WTC11 (cell line): Measurements from ENCODE around the gene ARHGAP26. TPM values are rescaled to one million over a fixed set of nuclear protein-coding genes. Genes with fewer than 3 reads are reported as not detected.

Experiments used
- ATAC-seq: fragments of 200-7000 bp; cut with Tn5 transposase; 2 replicates; pipeline ENCODE4 v1.10.0; 2021; ENCODE audit warnings: mild to moderate bottlenecking, moderate library complexity
- CTCF ChIA-PET: fragments of 300-600 bp; sonication (Branson Sonifier 250); formaldehyde crosslinking; loops from one replicate; lab custom pipeline; 2021; ENCODE audit warnings: antibody characterized with exemption; lab: Charles Lee
- POLR2A ChIA-PET: fragments of 350-600 bp; sonication (Branson Sonifier 250); formaldehyde crosslinking; loops from one replicate; lab custom pipeline; 2021; ENCODE audit warnings: antibody characterized with exemption; lab: Charles Lee
- DNase-seq: peaks from one replicate; pipeline ENCODE4 v3.0.0; 2021; ENCODE audit warnings: low spot score
- H3K27ac Mint-ChIP-seq: 2 replicates; pipeline ENCODE4 v1.8.0; 2021; ENCODE audit warnings: mixed read lengths
- H3K27me3 Mint-ChIP-seq: 2 replicates; pipeline ENCODE4 v1.8.0; 2021; ENCODE audit warnings: low read depth, mild to moderate bottlenecking, moderate library complexity, mixed read lengths
- H3K36me3 Mint-ChIP-seq: 2 replicates; pipeline ENCODE4 v1.8.0; 2021; ENCODE audit warnings: mixed read lengths
- H3K4me1 Mint-ChIP-seq: 2 replicates; pipeline ENCODE4 v1.8.0; 2022; ENCODE audit warnings: mixed read lengths
- H3K4me3 Mint-ChIP-seq: 2 replicates; pipeline ENCODE4 v1.8.0; 2021; ENCODE audit warnings: mild to moderate bottlenecking, moderate library complexity, mixed read lengths
- H3K9me3 Mint-ChIP-seq: 2 replicates; pipeline ENCODE4 v1.8.0; 2021; ENCODE audit warnings: mixed read lengths
- CREM ChIP-seq: sonication (generic); formaldehyde crosslinking; IDR thresholded peaks from 2 replicates; pipeline ENCODE4 v1.8.1; 2022; ENCODE audit warnings: mild to moderate bottlenecking, missing genetic modification reagents, moderate library complexity
- ETV6 ChIP-seq: sonication (generic); formaldehyde crosslinking; IDR thresholded peaks from 2 replicates; pipeline ENCODE4 v1.8.1; 2022; ENCODE audit warnings: mild to moderate bottlenecking, missing genetic modification reagents
- FOXK1 ChIP-seq: sonication (generic); formaldehyde crosslinking; IDR thresholded peaks from 2 replicates; pipeline ENCODE4 v1.8.0; 2022; ENCODE audit warnings: mild to moderate bottlenecking, moderate library complexity, missing genetic modification reagents
- GABPB1 ChIP-seq: sonication (generic); formaldehyde crosslinking; IDR thresholded peaks from 2 replicates; pipeline ENCODE4 v1.8.1; 2023; ENCODE audit warnings: mild to moderate bottlenecking, missing genetic modification reagents
- JUN ChIP-seq: sonication (generic); formaldehyde crosslinking; IDR thresholded peaks from 2 replicates; pipeline ENCODE4 v1.8.0; 2023; ENCODE audit warnings: mild to moderate bottlenecking, missing genetic modification reagents
- KAT7 ChIP-seq: sonication (generic); formaldehyde crosslinking; IDR thresholded peaks from 2 replicates; pipeline ENCODE4 v1.8.1; 2023; ENCODE audit warnings: missing genetic modification reagents, mild to moderate bottlenecking, borderline replicate concordance
- MYBL2 ChIP-seq: sonication (generic); formaldehyde crosslinking; IDR thresholded peaks from 2 replicates; pipeline ENCODE4 v1.8.1; 2023; ENCODE audit warnings: mild to moderate bottlenecking, moderate library complexity, missing genetic modification reagents
- NFE2L1 ChIP-seq: sonication (generic); formaldehyde crosslinking; IDR thresholded peaks from 2 replicates; pipeline ENCODE4 v1.8.1; 2023; ENCODE audit warnings: missing genetic modification reagents
- NR2C2 ChIP-seq: sonication (generic); formaldehyde crosslinking; IDR thresholded peaks from 2 replicates; pipeline ENCODE4 v1.8.0; 2022; ENCODE audit warnings: mild to moderate bottlenecking, missing genetic modification reagents
- RORB ChIP-seq: fragments of 250-450 bp; sonication (Bioruptor Pico); IDR thresholded peaks from 2 replicates; pipeline ENCODE4 v1.9.0; 2021; ENCODE audit warnings: mild to moderate bottlenecking
- TCF7 ChIP-seq: sonication (generic); formaldehyde crosslinking; IDR thresholded peaks from 2 replicates; pipeline ENCODE4 v1.8.0; 2022; ENCODE audit warnings: mild to moderate bottlenecking, low read depth, missing genetic modification reagents, moderate library complexity
- TP53 ChIP-seq: sonication (generic); formaldehyde crosslinking; IDR thresholded peaks from 2 replicates; pipeline ENCODE4 v1.8.1; 2023; ENCODE audit warnings: mild to moderate bottlenecking, missing genetic modification reagents
- ZNF121 ChIP-seq: sonication (generic); formaldehyde crosslinking; IDR thresholded peaks from 2 replicates; pipeline ENCODE4 v1.8.0; 2023; ENCODE audit warnings: missing genetic modification reagents
- ZNF219 ChIP-seq: sonication (generic); formaldehyde crosslinking; IDR thresholded peaks from 2 replicates; pipeline ENCODE4 v1.8.0; 2023; ENCODE audit warnings: missing genetic modification reagents, mild to moderate bottlenecking, borderline replicate concordance
- ZNF416 ChIP-seq: fragments of 250-450 bp; sonication (Bioruptor Pico); IDR thresholded peaks from 2 replicates; pipeline ENCODE4 v1.9.0; 2021; ENCODE audit warnings: mild to moderate bottlenecking, inconsistent platforms
- ZNF671 ChIP-seq: fragments of 250-450 bp; sonication (Bioruptor Pico); IDR thresholded peaks from 2 replicates; pipeline ENCODE4 v1.8.0; 2021; ENCODE audit warnings: mild to moderate bottlenecking
- total RNA-seq: library from RNA; stranded (reverse); gene quantifications from 3 replicates; pipeline ENCODE4 v1.2.3, GENCODE V29; 2021
- TF ChIP-seq, protein P1 (sequence below): sonication (generic); formaldehyde crosslinking; IDR thresholded peaks from 2 replicates; pipeline ENCODE4 v1.8.1; 2023; ENCODE audit warnings: mild to moderate bottlenecking, moderate library complexity, missing genetic modification reagents
- TF ChIP-seq, protein P2 (sequence below): fragments of 250-450 bp; sonication (Bioruptor Pico); IDR thresholded peaks from 2 replicates; pipeline ENCODE4 v1.9.0; 2021; ENCODE audit warnings: moderate library complexity, mild to moderate bottlenecking, inconsistent platforms, borderline replicate concordance
- TF ChIP-seq, protein P3 (sequence below): sonication (generic); formaldehyde crosslinking; conservative IDR thresholded peaks from 2 replicates; pipeline ENCODE4 v1.8.1; 2022; ENCODE audit warnings: mild to moderate bottlenecking, missing genetic modification reagents
- TF ChIP-seq, protein P4 (sequence below): sonication (generic); formaldehyde crosslinking; IDR thresholded peaks from 2 replicates; pipeline ENCODE4 v1.8.0; 2023; ENCODE audit warnings: mild to moderate bottlenecking, missing genetic modification reagents
- TF ChIP-seq, protein P5 (sequence below): sonication (generic); formaldehyde crosslinking; conservative IDR thresholded peaks from 2 replicates; pipeline ENCODE4 v1.8.1; 2023; ENCODE audit warnings: mild to moderate bottlenecking, low read depth, missing genetic modification reagents, moderate library complexity
- TF ChIP-seq, protein P6 (sequence below): sonication (generic); formaldehyde crosslinking; IDR thresholded peaks from 2 replicates; pipeline ENCODE4 v1.8.0; 2022; ENCODE audit warnings: mild to moderate bottlenecking, missing genetic modification reagents
- TF ChIP-seq, protein P7 (sequence below): sonication (generic); formaldehyde crosslinking; IDR thresholded peaks from 2 replicates; pipeline ENCODE4 v1.8.0; 2022; ENCODE audit warnings: mild to moderate bottlenecking, missing genetic modification reagents
- TF ChIP-seq, protein P8 (sequence below): fragments of 250-450 bp; sonication (Bioruptor Pico); conservative IDR thresholded peaks from 2 replicates; pipeline ENCODE4 v1.9.0; 2021; ENCODE audit warnings: mild to moderate bottlenecking

The ARHGAP26 gene
- total RNA-seq, 1 experiment from 2014 or later = 22.3 TPM

DNA sequence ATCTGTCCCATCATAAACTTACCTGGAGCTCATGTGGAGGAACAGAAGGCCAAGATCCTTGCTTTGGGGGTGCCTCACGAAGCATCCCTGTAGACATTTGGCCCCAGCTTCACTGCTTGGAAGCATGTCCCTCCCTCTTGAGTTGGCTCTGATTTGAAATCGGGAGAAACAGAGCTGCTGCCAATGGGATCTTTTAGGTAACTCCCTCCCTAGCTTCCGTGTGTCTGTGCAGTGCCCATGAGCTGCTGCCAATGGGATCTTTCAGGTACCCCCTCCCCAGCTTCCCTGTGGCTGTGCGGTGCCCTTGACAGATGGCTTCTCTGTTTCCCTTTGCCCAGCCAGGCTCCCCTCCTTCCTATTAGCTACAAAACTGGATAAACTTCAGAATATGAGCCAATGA, 455.3 kb downstream of the ARHGAP26 start:
- Mint-ChIP-seq H3K36me3 (no peaks in the 10 kb centered on the region), H3K27me3 (no peaks in the 10 kb centered on the region), H3K27ac (no peak overlapping the region), H3K9me3 (no peaks in the 10 kb centered on the region), H3K4me3 (no peak overlapping the region), H3K4me1 (peaks cover 9% of the 10 kb centered on the region)
- TF ChIP-seq ZNF416 (CRISPR knock-in tag) (no peak), RORB (CRISPR knock-in tag) (no peak), NR2C2 (CRISPR knock-in tag) (no peak), JUN (CRISPR knock-in tag) (no peak), ZNF671 (CRISPR knock-in tag) (no peak), ZNF121 (CRISPR knock-in tag) (no peak), CREM (CRISPR knock-in tag) (no peak), ZNF219 (no peak), TP53 (no peak), FOXK1 (CRISPR knock-in tag) (no peak), ETV6 (no peak), GABPB1 (CRISPR knock-in tag) (no peak)
- TF ChIP-seq, protein P1, sequence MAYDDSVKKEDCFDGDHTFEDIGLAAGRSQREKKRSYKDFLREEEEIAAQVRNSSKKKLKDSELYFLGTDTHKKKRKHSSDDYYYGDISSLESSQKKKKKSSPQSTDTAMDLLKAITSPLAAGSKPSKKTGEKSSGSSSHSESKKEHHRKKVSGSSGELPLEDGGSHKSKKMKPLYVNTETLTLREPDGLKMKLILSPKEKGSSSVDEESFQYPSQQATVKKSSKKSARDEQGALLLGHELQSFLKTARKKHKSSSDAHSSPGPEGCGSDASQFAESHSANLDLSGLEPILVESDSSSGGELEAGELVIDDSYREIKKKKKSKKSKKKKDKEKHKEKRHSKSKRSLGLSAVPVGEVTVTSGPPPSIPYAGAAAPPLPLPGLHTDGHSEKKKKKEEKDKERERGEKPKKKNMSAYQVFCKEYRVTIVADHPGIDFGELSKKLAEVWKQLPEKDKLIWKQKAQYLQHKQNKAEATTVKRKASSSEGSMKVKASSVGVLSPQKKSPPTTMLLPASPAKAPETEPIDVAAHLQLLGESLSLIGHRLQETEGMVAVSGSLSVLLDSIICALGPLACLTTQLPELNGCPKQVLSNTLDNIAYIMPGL = no peak
- TF ChIP-seq, protein P2, sequence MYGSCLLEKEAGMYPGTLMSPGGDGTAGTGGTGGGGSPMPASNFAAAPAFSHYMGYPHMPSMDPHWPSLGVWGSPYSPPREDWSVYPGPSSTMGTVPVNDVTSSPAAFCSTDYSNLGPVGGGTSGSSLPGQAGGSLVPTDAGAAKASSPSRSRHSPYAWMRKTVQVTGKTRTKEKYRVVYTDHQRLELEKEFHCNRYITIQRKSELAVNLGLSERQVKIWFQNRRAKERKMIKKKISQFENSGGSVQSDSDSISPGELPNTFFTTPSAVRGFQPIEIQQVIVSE = no peak
- TF ChIP-seq, protein P3, sequence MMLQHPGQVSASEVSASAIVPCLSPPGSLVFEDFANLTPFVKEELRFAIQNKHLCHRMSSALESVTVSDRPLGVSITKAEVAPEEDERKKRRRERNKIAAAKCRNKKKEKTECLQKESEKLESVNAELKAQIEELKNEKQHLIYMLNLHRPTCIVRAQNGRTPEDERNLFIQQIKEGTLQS = no peak
- ChIA-PET POLR2A (no interaction called here), CTCF (no interaction called here)
- DNase-seq (no peak), ATAC-seq (no peak)

DNA sequence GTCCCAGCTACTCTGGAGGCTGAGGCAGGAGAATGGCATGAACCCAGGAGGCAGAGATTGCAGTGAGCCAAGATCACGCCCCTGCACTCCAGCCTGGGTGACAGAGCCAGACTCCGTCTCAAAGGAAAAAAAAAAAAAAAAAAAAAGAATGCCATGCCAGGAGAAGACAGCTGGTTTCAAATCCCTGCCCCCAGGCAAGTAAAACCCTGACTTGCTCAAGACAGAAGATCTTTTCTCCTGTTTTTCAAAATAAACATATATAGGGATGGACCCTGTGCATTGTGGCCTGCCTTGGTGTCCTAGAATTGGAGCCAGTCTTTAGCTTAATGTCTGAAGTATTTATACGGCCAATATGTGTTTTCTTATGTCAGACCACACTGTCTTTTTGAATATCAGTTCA, 456.2 kb downstream of the ARHGAP26 start:
- ATAC-seq = no peak
- H3K4me1 Mint-ChIP-seq = peaks cover 10% of the 10 kb centered on the region
- H3K27ac Mint-ChIP-seq = no peak overlapping the region
- ChIA-PET CTCF (interaction anchor here (2.0 kb wide), 1 partner anchor 17 kb away, joined by 5 read pairs; no protein-coding TSS in a partner anchor), POLR2A (interaction anchor here (0.6 kb wide), 1 partner anchor 126 kb away, joined by 3 read pairs; no protein-coding TSS in a partner anchor)
- no peaks in the 10 kb centered on the region for H3K27me3 Mint-ChIP-seq
- DNase-seq = no peak
- H3K9me3 Mint-ChIP-seq = no peaks in the 10 kb centered on the region
- no peak overlapping the region for H3K4me3 Mint-ChIP-seq
- H3K36me3 Mint-ChIP-seq = no peaks in the 10 kb centered on the region
- TF ChIP-seq TCF7 (no peak), MYBL2 (CRISPR knock-in tag) (no peak), KAT7 (CRISPR knock-in tag) (no peak), ZNF416 (CRISPR knock-in tag) (no peak), ZNF671 (CRISPR knock-in tag) (no peak), NFE2L1 (no peak)
- TF ChIP-seq, protein P4, sequence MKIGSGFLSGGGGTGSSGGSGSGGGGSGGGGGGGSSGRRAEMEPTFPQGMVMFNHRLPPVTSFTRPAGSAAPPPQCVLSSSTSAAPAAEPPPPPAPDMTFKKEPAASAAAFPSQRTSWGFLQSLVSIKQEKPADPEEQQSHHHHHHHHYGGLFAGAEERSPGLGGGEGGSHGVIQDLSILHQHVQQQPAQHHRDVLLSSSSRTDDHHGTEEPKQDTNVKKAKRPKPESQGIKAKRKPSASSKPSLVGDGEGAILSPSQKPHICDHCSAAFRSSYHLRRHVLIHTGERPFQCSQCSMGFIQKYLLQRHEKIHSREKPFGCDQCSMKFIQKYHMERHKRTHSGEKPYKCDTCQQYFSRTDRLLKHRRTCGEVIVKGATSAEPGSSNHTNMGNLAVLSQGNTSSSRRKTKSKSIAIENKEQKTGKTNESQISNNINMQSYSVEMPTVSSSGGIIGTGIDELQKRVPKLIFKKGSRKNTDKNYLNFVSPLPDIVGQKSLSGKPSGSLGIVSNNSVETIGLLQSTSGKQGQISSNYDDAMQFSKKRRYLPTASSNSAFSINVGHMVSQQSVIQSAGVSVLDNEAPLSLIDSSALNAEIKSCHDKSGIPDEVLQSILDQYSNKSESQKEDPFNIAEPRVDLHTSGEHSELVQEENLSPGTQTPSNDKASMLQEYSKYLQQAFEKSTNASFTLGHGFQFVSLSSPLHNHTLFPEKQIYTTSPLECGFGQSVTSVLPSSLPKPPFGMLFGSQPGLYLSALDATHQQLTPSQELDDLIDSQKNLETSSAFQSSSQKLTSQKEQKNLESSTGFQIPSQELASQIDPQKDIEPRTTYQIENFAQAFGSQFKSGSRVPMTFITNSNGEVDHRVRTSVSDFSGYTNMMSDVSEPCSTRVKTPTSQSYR (CRISPR knock-in tag) = no peak
- TF ChIP-seq, protein P5, sequence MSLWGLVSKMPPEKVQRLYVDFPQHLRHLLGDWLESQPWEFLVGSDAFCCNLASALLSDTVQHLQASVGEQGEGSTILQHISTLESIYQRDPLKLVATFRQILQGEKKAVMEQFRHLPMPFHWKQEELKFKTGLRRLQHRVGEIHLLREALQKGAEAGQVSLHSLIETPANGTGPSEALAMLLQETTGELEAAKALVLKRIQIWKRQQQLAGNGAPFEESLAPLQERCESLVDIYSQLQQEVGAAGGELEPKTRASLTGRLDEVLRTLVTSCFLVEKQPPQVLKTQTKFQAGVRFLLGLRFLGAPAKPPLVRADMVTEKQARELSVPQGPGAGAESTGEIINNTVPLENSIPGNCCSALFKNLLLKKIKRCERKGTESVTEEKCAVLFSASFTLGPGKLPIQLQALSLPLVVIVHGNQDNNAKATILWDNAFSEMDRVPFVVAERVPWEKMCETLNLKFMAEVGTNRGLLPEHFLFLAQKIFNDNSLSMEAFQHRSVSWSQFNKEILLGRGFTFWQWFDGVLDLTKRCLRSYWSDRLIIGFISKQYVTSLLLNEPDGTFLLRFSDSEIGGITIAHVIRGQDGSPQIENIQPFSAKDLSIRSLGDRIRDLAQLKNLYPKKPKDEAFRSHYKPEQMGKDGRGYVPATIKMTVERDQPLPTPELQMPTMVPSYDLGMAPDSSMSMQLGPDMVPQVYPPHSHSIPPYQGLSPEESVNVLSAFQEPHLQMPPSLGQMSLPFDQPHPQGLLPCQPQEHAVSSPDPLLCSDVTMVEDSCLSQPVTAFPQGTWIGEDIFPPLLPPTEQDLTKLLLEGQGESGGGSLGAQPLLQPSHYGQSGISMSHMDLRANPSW (CRISPR knock-in tag) = no peak
- TF ChIP-seq, protein P6, sequence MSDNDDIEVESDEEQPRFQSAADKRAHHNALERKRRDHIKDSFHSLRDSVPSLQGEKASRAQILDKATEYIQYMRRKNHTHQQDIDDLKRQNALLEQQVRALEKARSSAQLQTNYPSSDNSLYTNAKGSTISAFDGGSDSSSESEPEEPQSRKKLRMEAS (CRISPR knock-in tag) = no peak
- TF ChIP-seq, protein P7, sequence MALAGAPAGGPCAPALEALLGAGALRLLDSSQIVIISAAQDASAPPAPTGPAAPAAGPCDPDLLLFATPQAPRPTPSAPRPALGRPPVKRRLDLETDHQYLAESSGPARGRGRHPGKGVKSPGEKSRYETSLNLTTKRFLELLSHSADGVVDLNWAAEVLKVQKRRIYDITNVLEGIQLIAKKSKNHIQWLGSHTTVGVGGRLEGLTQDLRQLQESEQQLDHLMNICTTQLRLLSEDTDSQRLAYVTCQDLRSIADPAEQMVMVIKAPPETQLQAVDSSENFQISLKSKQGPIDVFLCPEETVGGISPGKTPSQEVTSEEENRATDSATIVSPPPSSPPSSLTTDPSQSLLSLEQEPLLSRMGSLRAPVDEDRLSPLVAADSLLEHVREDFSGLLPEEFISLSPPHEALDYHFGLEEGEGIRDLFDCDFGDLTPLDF (CRISPR knock-in tag) = no peak
- TF ChIP-seq, protein P8, sequence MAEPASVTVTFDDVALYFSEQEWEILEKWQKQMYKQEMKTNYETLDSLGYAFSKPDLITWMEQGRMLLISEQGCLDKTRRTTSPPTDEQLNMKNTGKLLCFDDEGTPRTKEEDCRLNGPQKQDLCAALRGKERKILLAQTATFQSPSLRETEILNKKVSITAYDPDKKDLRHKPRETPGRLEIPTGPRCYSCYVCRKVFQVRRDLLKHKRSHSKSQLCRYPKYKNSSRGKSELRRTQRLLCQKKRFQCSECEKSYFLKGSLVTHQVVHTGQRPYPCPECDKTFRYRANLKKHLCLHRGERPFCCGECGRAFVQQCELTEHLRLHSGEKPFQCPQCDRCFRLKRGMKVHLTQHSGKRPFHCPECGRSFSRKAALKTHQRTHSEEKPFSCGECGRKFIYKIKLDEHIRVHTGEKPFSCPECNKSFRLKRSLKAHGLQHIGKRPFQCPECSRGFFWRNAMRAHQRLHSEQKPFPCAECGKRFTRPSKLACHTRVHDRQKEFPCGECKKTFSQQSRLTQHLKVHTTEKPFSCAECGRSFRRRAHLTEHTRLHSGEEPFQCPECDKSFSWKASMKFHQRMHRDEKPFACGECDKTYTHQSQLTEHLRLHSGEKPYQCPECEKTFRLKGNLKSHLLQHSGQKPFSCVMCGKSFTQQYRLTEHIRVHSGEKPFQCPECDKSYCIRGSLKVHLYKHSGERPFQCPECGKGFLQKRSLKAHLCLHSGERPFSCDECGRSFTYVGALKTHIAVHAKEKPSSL (CRISPR knock-in tag) = no peak
